Peyer's patch (tissue), 4 donors: Measurements from ENCODE around the gene SDHAF4.

Experiments
- CTCF ChIP-seq, 6 experiments: fragments of 450-650 bp in 4 of 6; fragments of 200-600 bp in 2 of 6; sonication (generic) in 1 of 6; IDR thresholded peaks; one replicate each; pipeline ENCODE4 v1.5.1; 2017 to 2019; ENCODE audit warnings: antibody characterized with exemption in 6 of 6, mild to moderate bottlenecking in 3 of 6, moderate library complexity in 1 of 6
- POLR2A ChIP-seq, 2 donors: fragments of 450-650 bp; IDR thresholded peaks; one replicate each; pipeline ENCODE4 v1.5.1; 2017; ENCODE audit warnings: antibody characterized with exemption in 2 of 2, mild to moderate bottlenecking in 2 of 2, moderate library complexity in 2 of 2

DNA sequence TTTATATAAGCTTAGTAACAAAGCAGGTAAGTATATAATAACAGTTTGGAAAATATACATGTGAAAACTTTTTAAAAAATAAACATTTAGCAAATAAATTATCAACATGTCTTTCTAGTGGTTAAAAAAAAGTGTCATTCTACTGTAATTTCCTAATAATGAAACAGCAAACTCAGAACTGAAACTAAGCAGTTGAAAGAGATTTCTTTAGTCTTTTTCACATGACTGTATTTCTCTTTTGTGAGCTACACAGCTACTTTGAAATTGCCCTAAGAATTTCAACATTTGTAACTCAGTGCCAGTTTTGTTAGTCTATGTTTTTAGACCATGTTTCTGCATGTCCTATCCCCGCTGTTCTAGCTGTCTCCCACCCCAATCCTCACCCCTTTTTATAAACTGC, 28.4 kb upstream of the SDHAF4 start:
- no peak for TF ChIP-seq CTCF (IDR thresholded peaks at IDR 0.05)
- TF ChIP-seq POLR2A (IDR thresholded peaks at IDR 0.05): no peak
